ENCODE measurements around the gene C1orf159. TPM values are rescaled to one million over a fixed set of nuclear protein-coding genes. Genes with fewer than 3 reads are reported as not detected.
A peak's percentile ranks its signal among the peaks of the same experiment; 100 is the strongest.
"Not testable (repeated sequence)": the region's sequence is repeated elsewhere in the genome, so short reads cannot be mapped to it uniquely, and the experiment has no call there.

C1orf159 gene
- total RNA-seq, 2 donors from 2014 or later, result 8.8 to 13.2 TPM

- DNase-seq, result peak; percentile 69 to 89 (median 81)
- ATAC-seq, result peak; percentile 66
- peaks cover 30% of the 10 kb centered on the region for H3K4me1 ChIP-seq
- H3K36me3 ChIP-seq (replicated peaks in 1 of 2; ENCODE audit: insufficient read depth in 1 of 2, low read depth in 2 of 2), result no peaks in the 10 kb centered on the region
- peak overlapping the region; percentile 22 to 24 for H3K4me3 ChIP-seq
- H3K27ac ChIP-seq, result peak overlapping the region; percentile 68 to 80 (median 68)
- H3K27me3 ChIP-seq, result no peaks in the 10 kb centered on the region
- intact Hi-C loops (cut with DNase I), result no loop called here
- H3K9me3 ChIP-seq, result no peaks in the 10 kb centered on the region
- WGBS, 2 donors, result 2 to 13% methylated on average over 12 to 27 of the region's 55 CpGs
- no peak for TF ChIP-seq CTCF (IDR thresholded peaks at IDR 0.05)
- no peak for TF ChIP-seq POLR2A (IDR thresholded peaks at IDR 0.05)
These were observed 47.3 kb downstream of the C1orf159 start for GRCh38 chr1:1068517-1069055.

GRCh38 chr1:1067860-1068516, 47.9 kb downstream of the C1orf159 start:
- no peaks in the 10 kb centered on the region for H3K27me3 ChIP-seq
- peak overlapping the region in 1 of 2 donors; percentile 24 for H3K4me3 ChIP-seq
- DNase-seq, result peak; percentile 30 to 59 (median 38)
- no peak for TF ChIP-seq POLR2A (IDR thresholded peaks at IDR 0.05)
- no peak for TF ChIP-seq CTCF (IDR thresholded peaks at IDR 0.05)
- WGBS, 2 donors, result 35 to 57% methylated on average over 15 to 31 of the region's 32 CpGs
- peaks cover 27% of the 10 kb centered on the region for H3K4me1 ChIP-seq
- intact Hi-C loops (cut with DNase I), result no loop called here
- peak; percentile 15 for ATAC-seq
- H3K27ac ChIP-seq, result peak overlapping the region in 3 of 4 donors; percentile 68 to 80 (median 69)
- no peaks in the 10 kb centered on the region for H3K9me3 ChIP-seq
- no peaks in the 10 kb centered on the region for H3K36me3 ChIP-seq (replicated peaks in 1 of 2; ENCODE audit: insufficient read depth in 1 of 2, low read depth in 2 of 2)

GRCh38 chr1:1067284-1067859, 48.5 kb downstream of the C1orf159 start:
- WGBS, 2 donors, result 92% methylated on average over 48 of the region's 54 CpGs; no CpG with 5 or more reads in 1 of the 2 donors
- no peak overlapping the region for H3K4me3 ChIP-seq
- H3K9me3 ChIP-seq, result no peaks in the 10 kb centered on the region
- H3K27ac ChIP-seq, result peak overlapping the region in 1 of 4 donors; percentile 68
- no peak for DNase-seq
- no peaks in the 10 kb centered on the region for H3K36me3 ChIP-seq (replicated peaks in 1 of 2; ENCODE audit: insufficient read depth in 1 of 2, low read depth in 2 of 2)
- H3K27me3 ChIP-seq, result no peaks in the 10 kb centered on the region
- TF ChIP-seq CTCF (IDR thresholded peaks at IDR 0.05) (no peak), POLR2A (IDR thresholded peaks at IDR 0.05) (no peak)
- intact Hi-C loops (cut with DNase I), result no loop called here
- H3K4me1 ChIP-seq, result peaks cover 27% of the 10 kb centered on the region
- no peak for ATAC-seq

- no peak for ATAC-seq
- Histone ChIP-seq H3K4me3 (no peak overlapping the region), H3K4me1 (peaks cover 27% of the 10 kb centered on the region), H3K27ac (no peak overlapping the region), H3K27me3 (peaks cover 0 to under 1% of the 10 kb centered on the region in 2 donors), H3K9me3 (no peaks in the 10 kb centered on the region), H3K36me3 (replicated peaks in 1 of 2; ENCODE audit: insufficient read depth in 1 of 2, low read depth in 2 of 2) (no peaks in the 10 kb centered on the region)
- TF ChIP-seq CTCF (IDR thresholded peaks at IDR 0.05) (no peak), POLR2A (IDR thresholded peaks at IDR 0.05) (no peak)
- WGBS, 2 donors, result 58 to 61% methylated on average over 10 to 27 of the region's 27 CpGs
- intact Hi-C loops (cut with DNase I), result no loop called here
- DNase-seq, result no peak
These were observed 49.2 kb downstream of the C1orf159 start for GRCh38 chr1:1066403-1067283.

- DNase-seq; H3K9me3 ChIP-seq; H3K27me3 ChIP-seq; H3K36me3 ChIP-seq (replicated peaks in 1 of 2; ENCODE audit: insufficient read depth in 1 of 2, low read depth in 2 of 2); ATAC-seq; intact Hi-C loops (cut with DNase I); H3K27ac ChIP-seq; H3K4me3 ChIP-seq: not testable (repeated sequence)
- peaks cover 27% of the 10 kb centered on the region for H3K4me1 ChIP-seq
- WGBS, 2 donors, result 61 to 64% methylated on average over 11 of the region's 11 CpGs
These were observed 50.0 kb downstream of the C1orf159 start for GRCh38 chr1:1065940-1066304.
